Uterus (tissue), 2 donors: ENCODE results near the gene PARD3.

Experiments
- POLR2A ChIP-seq, 2 donors: fragments of 450-650 bp; IDR thresholded peaks; one replicate each; pipeline ENCODE4 v1.6.1; 2016; ENCODE audit warnings: antibody characterized with exemption in 2 of 2, mild to moderate bottlenecking in 1 of 2, moderate library complexity in 1 of 2
- TF ChIP-seq, protein P1 (sequence below), 4 experiments: fragments of 200-600 bp in 2 of 4; fragments of 450-650 bp in 2 of 4; sonication (generic) in 2 of 4; IDR thresholded peaks; one replicate each; pipeline ENCODE4 v1.5.1; 2016 to 2019; ENCODE audit warnings: antibody characterized with exemption in 4 of 4, mild to moderate bottlenecking in 2 of 4, moderate library complexity in 1 of 4

GRCh38 chr10:34528320-34528719 is 286.8 kb downstream of the PARD3 start:
- TF ChIP-seq, protein P1, sequence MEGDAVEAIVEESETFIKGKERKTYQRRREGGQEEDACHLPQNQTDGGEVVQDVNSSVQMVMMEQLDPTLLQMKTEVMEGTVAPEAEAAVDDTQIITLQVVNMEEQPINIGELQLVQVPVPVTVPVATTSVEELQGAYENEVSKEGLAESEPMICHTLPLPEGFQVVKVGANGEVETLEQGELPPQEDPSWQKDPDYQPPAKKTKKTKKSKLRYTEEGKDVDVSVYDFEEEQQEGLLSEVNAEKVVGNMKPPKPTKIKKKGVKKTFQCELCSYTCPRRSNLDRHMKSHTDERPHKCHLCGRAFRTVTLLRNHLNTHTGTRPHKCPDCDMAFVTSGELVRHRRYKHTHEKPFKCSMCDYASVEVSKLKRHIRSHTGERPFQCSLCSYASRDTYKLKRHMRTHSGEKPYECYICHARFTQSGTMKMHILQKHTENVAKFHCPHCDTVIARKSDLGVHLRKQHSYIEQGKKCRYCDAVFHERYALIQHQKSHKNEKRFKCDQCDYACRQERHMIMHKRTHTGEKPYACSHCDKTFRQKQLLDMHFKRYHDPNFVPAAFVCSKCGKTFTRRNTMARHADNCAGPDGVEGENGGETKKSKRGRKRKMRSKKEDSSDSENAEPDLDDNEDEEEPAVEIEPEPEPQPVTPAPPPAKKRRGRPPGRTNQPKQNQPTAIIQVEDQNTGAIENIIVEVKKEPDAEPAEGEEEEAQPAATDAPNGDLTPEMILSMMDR (IDR thresholded peaks at IDR 0.05), result no peak
- TF ChIP-seq POLR2A (IDR thresholded peaks at IDR 0.05), result no peak
